Measurements from ENCODE around the gene E2F4.
A peak's percentile ranks its signal among the peaks of the same experiment; 100 is the strongest.

E2F4 gene

GRCh38 chr16:67185651-67186134, 6.3 kb upstream of the E2F4 start:
- WGBS (ENCODE audit: insufficient coverage) = 2% methylated on average over 4 of the region's 12 CpGs

GRCh38 chr16:67186550-67186950, 5.4 kb upstream of the E2F4 start:
- H3K27ac ChIP-seq (ENCODE audit: insufficient read depth in 1 of 2, low read depth in 1 of 2, low read length in 2 of 2, poor library complexity in 1 of 2, severe bottlenecking in 2 of 2) = no peak overlapping the region

More at GRCh38 chr16:67185651-67186134, 6.3 kb upstream of the E2F4 start:
- Histone ChIP-seq H3K9me3 (ENCODE audit: control extremely low read depth in 1 of 5, control insufficient read depth in 4 of 5, insufficient read depth in 2 of 5, low read depth in 1 of 5, low read length in 4 of 5) (no peaks in the 10 kb centered on the region), H3K4me1 (ENCODE audit: control extremely low read depth in 1 of 4, control insufficient read depth in 4 of 4, insufficient read depth in 4 of 4, low read length in 3 of 4) (peaks cover 0 to 25% (median 23%) of the 10 kb centered on the region in 4 experiments), H3K27me3 (replicated peaks in 2 of 5; ENCODE audit: control insufficient read depth in 4 of 5, insufficient read depth in 5 of 5, low read length in 4 of 5) (peaks cover 0 to 14% (median 6%) of the 10 kb centered on the region in 5 experiments), H3K36me3 (ENCODE audit: control insufficient read depth in 4 of 4, insufficient read depth in 4 of 4, low read length in 3 of 4) (no peaks in the 10 kb centered on the region), H3K27ac (ENCODE audit: insufficient read depth in 1 of 2, low read depth in 1 of 2, low read length in 2 of 2, poor library complexity in 1 of 2, severe bottlenecking in 2 of 2) (no peak overlapping the region), H3K4me3 (ENCODE audit: control insufficient read depth in 1 of 7, extremely low read depth in 1 of 7, insufficient read depth in 4 of 7, low read depth in 2 of 7, low read length in 6 of 7) (peak overlapping the region in 1 of 7 experiments; percentile 17)
- DNase-seq = no peak
- ChIA-PET CTCF (interaction anchor here (0.6 to 3.4 kb wide), 29 partner anchors 8 to 233 kb away, joined by 3 to 22 read pairs (median 4); partner anchors contain the start of genes ELMO3, FBXL8, HSF4 and NOL3), POLR2A (no interaction called here)

GRCh38 chr16:67187175-67187890, 4.6 kb upstream of the E2F4 start:
- Histone ChIP-seq H3K4me3 (ENCODE audit: control insufficient read depth in 1 of 7, extremely low read depth in 1 of 7, insufficient read depth in 4 of 7, low read depth in 2 of 7, low read length in 6 of 7) (no peak overlapping the region), H3K27me3 (replicated peaks in 2 of 5; ENCODE audit: control insufficient read depth in 4 of 5, insufficient read depth in 5 of 5, low read length in 4 of 5) (peaks cover 0 to 14% (median 6%) of the 10 kb centered on the region in 5 experiments), H3K9me3 (ENCODE audit: control extremely low read depth in 1 of 5, control insufficient read depth in 4 of 5, insufficient read depth in 2 of 5, low read depth in 1 of 5, low read length in 4 of 5) (no peaks in the 10 kb centered on the region), H3K36me3 (ENCODE audit: control insufficient read depth in 4 of 4, insufficient read depth in 4 of 4, low read length in 3 of 4) (no peaks in the 10 kb centered on the region), H3K27ac (ENCODE audit: insufficient read depth in 1 of 2, low read depth in 1 of 2, low read length in 2 of 2, poor library complexity in 1 of 2, severe bottlenecking in 2 of 2) (no peak overlapping the region), H3K4me1 (ENCODE audit: control extremely low read depth in 1 of 4, control insufficient read depth in 4 of 4, insufficient read depth in 4 of 4, low read length in 3 of 4) (peaks cover 0 to 34% (median 28%) of the 10 kb centered on the region in 4 experiments)
- 92% methylated on average over 23 of the region's 26 CpGs for WGBS (ENCODE audit: insufficient coverage)
- DNase-seq = no peak
- CTCF ChIA-PET = interaction anchor here (1.0 to 3.4 kb wide), 8 partner anchors 11 to 235 kb away, joined by 3 to 22 read pairs (median 6); partner anchors contain the start of gene ELMO3
- POLR2A ChIA-PET = no interaction called here

More at GRCh38 chr16:67186550-67186950, 5.4 kb upstream of the E2F4 start:
- no peaks in the 10 kb centered on the region for H3K9me3 ChIP-seq (ENCODE audit: control extremely low read depth in 1 of 5, control insufficient read depth in 4 of 5, insufficient read depth in 2 of 5, low read depth in 1 of 5, low read length in 4 of 5)
- H3K4me1 ChIP-seq (ENCODE audit: control extremely low read depth in 1 of 4, control insufficient read depth in 4 of 4, insufficient read depth in 4 of 4, low read length in 3 of 4) = peaks cover 0 to 28% (median 25%) of the 10 kb centered on the region in 4 experiments
- no peak for DNase-seq
- ChIA-PET CTCF (interaction anchor here (1.0 to 3.4 kb wide), 6 partner anchors 11 to 235 kb away, joined by 3 to 22 read pairs (median 6); partner anchors contain the start of gene ELMO3), POLR2A (no interaction called here)
- WGBS (ENCODE audit: insufficient coverage) = 87% methylated on average over 4 of the region's 5 CpGs
- H3K36me3 ChIP-seq (ENCODE audit: control insufficient read depth in 4 of 4, insufficient read depth in 4 of 4, low read length in 3 of 4) = no peaks in the 10 kb centered on the region
- peaks cover 0 to 14% (median 6%) of the 10 kb centered on the region in 5 experiments for H3K27me3 ChIP-seq (replicated peaks in 2 of 5; ENCODE audit: control insufficient read depth in 4 of 5, insufficient read depth in 5 of 5, low read length in 4 of 5)
- no peak overlapping the region for H3K4me3 ChIP-seq (ENCODE audit: control insufficient read depth in 1 of 7, extremely low read depth in 1 of 7, insufficient read depth in 4 of 7, low read depth in 2 of 7, low read length in 6 of 7)

GRCh38 chr16:67188323-67188722, 3.6 kb upstream of the E2F4 start:
- 91% methylated on average over 3 of the region's 4 CpGs for WGBS (ENCODE audit: insufficient coverage)
- ChIA-PET POLR2A (no interaction called here), CTCF (interaction anchor here (1.0 to 1.5 kb wide), 5 partner anchors 14 to 209 kb away, joined by 3 to 6 read pairs (median 4); partner anchors contain the start of gene TMEM208)
- Histone ChIP-seq H3K9me3 (ENCODE audit: control extremely low read depth in 1 of 5, control insufficient read depth in 4 of 5, insufficient read depth in 2 of 5, low read depth in 1 of 5, low read length in 4 of 5) (no peaks in the 10 kb centered on the region), H3K27me3 (replicated peaks in 2 of 5; ENCODE audit: control insufficient read depth in 4 of 5, insufficient read depth in 5 of 5, low read length in 4 of 5) (peaks cover 0 to 14% (median 6%) of the 10 kb centered on the region in 5 experiments), H3K36me3 (ENCODE audit: control insufficient read depth in 4 of 4, insufficient read depth in 4 of 4, low read length in 3 of 4) (peaks cover 0 to 1% (median under 1%) of the 10 kb centered on the region in 4 experiments), H3K4me1 (ENCODE audit: control extremely low read depth in 1 of 4, control insufficient read depth in 4 of 4, insufficient read depth in 4 of 4, low read length in 3 of 4) (peaks cover 0 to 38% (median 30%) of the 10 kb centered on the region in 4 experiments), H3K4me3 (ENCODE audit: control insufficient read depth in 1 of 7, extremely low read depth in 1 of 7, insufficient read depth in 4 of 7, low read depth in 2 of 7, low read length in 6 of 7) (no peak overlapping the region), H3K27ac (ENCODE audit: insufficient read depth in 1 of 2, low read depth in 1 of 2, low read length in 2 of 2, poor library complexity in 1 of 2, severe bottlenecking in 2 of 2) (no peak overlapping the region)
- DNase-seq = no peak

GRCh38 chr16:67188798-67189197, 3.2 kb upstream of the E2F4 start:
- CTCF ChIA-PET = interaction anchor here (0.9 to 1.5 kb wide), 5 partner anchors 9 to 38 kb away, joined by 3 to 4 read pairs (median 3); partner anchors contain the start of gene TMEM208
- Histone ChIP-seq H3K27ac (ENCODE audit: insufficient read depth in 1 of 2, low read depth in 1 of 2, low read length in 2 of 2, poor library complexity in 1 of 2, severe bottlenecking in 2 of 2) (no peak overlapping the region), H3K4me1 (ENCODE audit: control extremely low read depth in 1 of 4, control insufficient read depth in 4 of 4, insufficient read depth in 4 of 4, low read length in 3 of 4) (peaks cover 0 to 39% (median 32%) of the 10 kb centered on the region in 4 experiments), H3K36me3 (ENCODE audit: control insufficient read depth in 4 of 4, insufficient read depth in 4 of 4, low read length in 3 of 4) (peaks cover under 1 to 6% (median 3%) of the 10 kb centered on the region in 4 experiments), H3K9me3 (ENCODE audit: control extremely low read depth in 1 of 5, control insufficient read depth in 4 of 5, insufficient read depth in 2 of 5, low read depth in 1 of 5, low read length in 4 of 5) (no peaks in the 10 kb centered on the region), H3K27me3 (replicated peaks in 2 of 5; ENCODE audit: control insufficient read depth in 4 of 5, insufficient read depth in 5 of 5, low read length in 4 of 5) (peaks cover 0 to 14% (median 6%) of the 10 kb centered on the region in 5 experiments), H3K4me3 (ENCODE audit: control insufficient read depth in 1 of 7, extremely low read depth in 1 of 7, insufficient read depth in 4 of 7, low read depth in 2 of 7, low read length in 6 of 7) (no peak overlapping the region)
- no peak for DNase-seq
- WGBS (ENCODE audit: insufficient coverage) = 97% methylated on average over 15 of the region's 15 CpGs
- POLR2A ChIA-PET = no interaction called here

GRCh38 chr16:67190041-67190440, 1.9 kb upstream of the E2F4 start, which contains the start of gene EXOC3L1:
TSS of gene EXOC3L1 (minus strand) at chr16:67190136. CDS start at chr16:67189676, 460 bp downstream.
- 44% methylated on average over 2 of the region's 6 CpGs for WGBS (ENCODE audit: insufficient coverage)
- H3K36me3 ChIP-seq (ENCODE audit: control insufficient read depth in 4 of 4, insufficient read depth in 4 of 4, low read length in 3 of 4) = peaks cover 4 to 18% (median 15%) of the 10 kb centered on the region in 4 experiments

More at GRCh38 chr16:67190041-67190440, 1.9 kb upstream of the E2F4 start, which contains the start of gene EXOC3L1:
- DNase-seq = no peak
- ChIA-PET POLR2A (no interaction called here), CTCF (interaction anchor here (0.6 to 1.5 kb wide), 9 partner anchors 9 to 844 kb away, joined by 3 to 6 read pairs (median 3); partner anchors contain the start of gene TMEM208)
- Histone ChIP-seq H3K4me3 (ENCODE audit: control insufficient read depth in 1 of 7, extremely low read depth in 1 of 7, insufficient read depth in 4 of 7, low read depth in 2 of 7, low read length in 6 of 7) (no peak within 1 kb of the TSS), H3K27me3 (replicated peaks in 2 of 5; ENCODE audit: control insufficient read depth in 4 of 5, insufficient read depth in 5 of 5, low read length in 4 of 5) (peaks cover 0 to 8% (median 3%) of the 10 kb centered on the region in 5 experiments), H3K27ac (ENCODE audit: insufficient read depth in 1 of 2, low read depth in 1 of 2, low read length in 2 of 2, poor library complexity in 1 of 2, severe bottlenecking in 2 of 2) (no peak within 1 kb of the TSS), H3K9me3 (ENCODE audit: control extremely low read depth in 1 of 5, control insufficient read depth in 4 of 5, insufficient read depth in 2 of 5, low read depth in 1 of 5, low read length in 4 of 5) (no peaks in the 10 kb centered on the region), H3K4me1 (ENCODE audit: control extremely low read depth in 1 of 4, control insufficient read depth in 4 of 4, insufficient read depth in 4 of 4, low read length in 3 of 4) (peaks cover 0 to 28% (median 22%) of the 10 kb centered on the region in 4 experiments)
